Activated T-helper 1 cell treated with Interleukin-2 at 50 U/mL for 16 hours (primary cell): ENCODE data around the gene ZNF853.
A peak's percentile ranks its signal among the peaks of the same experiment; 100 is the strongest.

Source experiments
- DNase-seq: peaks from one replicate; pipeline ENCODE4 v3.0.0-alpha.2; 2020; ENCODE audit warnings: low read depth

ZNF853 gene

GRCh38 chr7:6636741-6637543 lies 21.5 kb downstream of the ZNF853 start, which contains the start of gene ZNF316:
ZNF316 (plus strand) TSS chr7:6637318; CDS start chr7:6642410, 5,092 bp downstream.
- peak; percentile 52 for DNase-seq

DNA sequence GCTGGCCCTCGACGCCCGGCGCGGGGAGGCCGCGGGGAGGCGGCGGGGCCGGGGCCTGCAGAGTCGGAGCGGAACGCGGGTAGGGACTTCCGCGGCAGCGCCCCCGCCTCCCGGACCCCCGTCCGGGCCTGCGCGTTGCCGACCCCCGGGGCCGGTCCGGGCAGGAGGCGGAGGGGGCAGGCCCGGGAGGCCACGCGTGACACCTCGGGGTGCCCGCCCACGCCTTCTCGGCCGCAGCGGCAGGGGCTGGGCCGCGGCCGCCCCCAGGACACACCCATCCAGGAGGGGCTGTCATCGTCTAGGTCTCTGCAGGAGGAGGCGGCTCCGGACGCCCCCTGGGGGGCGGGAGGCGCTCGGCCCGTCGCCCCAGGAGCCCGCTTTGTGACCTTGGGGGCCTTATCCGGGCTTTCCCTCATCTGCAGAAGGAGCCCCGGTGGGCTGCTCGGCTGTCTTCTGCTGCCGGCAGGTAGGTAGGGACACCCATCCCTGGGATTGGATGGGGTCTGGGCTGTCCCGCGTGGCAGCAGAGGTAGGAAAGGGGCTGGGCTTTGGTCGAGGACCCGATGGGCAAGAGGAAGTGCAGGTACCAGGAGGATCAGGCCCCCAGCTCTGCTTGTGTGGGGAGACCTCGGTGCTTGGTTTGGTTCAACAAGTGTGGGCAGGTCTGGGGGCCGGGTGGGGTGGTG lies 22.3 kb downstream of the ZNF853 start:
- peak; percentile 37 for DNase-seq

DNA sequence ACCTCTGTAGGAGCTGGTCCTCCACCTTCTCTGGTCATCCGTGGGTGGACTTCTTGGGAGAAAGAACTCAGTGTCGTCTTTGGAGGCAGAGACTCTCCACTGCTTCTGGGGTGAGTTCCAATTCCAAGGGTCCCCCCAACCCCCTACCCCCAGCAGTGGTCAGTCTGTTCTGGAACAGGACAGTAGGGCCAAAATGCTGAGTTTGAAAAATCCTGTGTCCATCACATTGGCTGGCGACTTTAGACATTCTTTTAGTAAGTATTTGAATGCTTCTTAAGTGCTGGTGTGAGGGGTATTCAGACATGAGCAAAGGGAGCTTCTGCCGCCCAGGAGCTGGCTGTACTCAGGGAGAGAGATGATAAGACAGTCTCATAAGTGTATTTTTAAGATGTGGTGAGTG lies 23.6 kb downstream of the ZNF853 start:
- DNase-seq = no peak

GRCh38 chr7:6639627-6640026 lies 24.2 kb downstream of the ZNF853 start:
- DNase-seq = no peak

DNA sequence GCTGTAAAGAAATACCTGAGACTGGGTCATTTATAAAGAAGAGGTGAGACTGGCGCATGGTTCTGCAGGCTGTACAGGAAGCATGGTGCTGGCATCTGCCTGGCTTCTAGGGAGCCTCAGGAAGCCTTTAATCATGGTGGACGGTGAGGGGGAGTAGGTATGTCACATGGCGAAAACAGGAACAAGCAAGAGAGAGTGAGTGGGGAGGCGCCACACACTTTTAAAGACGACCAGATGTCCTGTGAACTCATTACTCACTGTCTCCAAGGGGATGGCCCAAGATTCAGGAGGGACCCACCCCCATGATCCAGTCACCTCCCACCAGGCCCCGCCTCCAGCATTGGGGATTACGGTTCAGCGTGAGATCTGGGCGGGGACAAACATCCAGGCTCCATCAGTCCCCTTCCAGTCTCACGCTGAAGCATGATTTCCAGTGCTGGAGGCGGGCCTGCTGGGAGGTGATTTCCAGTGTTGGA lies 24.9 kb downstream of the ZNF853 start:
- no peak for DNase-seq

DNA sequence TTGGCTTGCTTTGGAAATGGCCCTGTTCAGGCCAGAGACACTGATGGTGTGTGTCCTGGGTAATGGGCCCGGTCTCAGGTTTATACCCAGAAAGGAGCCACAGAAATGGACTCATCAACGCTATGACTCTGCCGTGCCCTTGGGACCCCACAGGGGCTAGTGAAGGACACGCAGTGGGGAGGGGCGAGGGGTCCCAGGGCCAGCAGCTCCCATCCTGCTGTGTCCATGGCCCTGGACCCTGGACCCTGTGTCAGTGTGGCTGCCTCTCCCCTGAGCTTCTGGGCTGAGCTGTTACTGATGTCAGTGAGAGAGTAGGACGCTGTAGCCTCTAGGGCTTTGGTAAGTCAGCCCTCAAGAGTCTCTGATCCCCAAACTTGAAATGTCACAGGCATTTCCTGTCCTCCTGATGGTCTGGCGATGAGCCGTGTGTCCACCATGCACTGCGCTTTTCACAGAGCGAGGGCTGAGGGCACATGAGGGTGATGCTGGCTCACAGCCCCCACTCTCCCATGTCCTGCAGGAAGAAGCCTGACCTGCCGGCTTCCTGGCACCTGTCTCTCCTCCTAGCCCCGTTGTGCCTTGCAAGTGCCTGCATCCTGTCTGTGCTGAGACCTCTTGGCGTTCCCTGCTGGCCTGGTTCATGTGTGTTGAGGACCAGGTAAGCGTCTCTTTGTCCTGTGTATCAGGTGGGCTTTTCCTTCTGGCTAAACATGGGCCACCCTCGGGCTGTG lies 26.1 kb downstream of the ZNF853 start:
- DNase-seq = no peak

GRCh38 chr7:6642239-6642839 lies 26.9 kb downstream of the ZNF853 start:
- no peak for DNase-seq

DNA sequence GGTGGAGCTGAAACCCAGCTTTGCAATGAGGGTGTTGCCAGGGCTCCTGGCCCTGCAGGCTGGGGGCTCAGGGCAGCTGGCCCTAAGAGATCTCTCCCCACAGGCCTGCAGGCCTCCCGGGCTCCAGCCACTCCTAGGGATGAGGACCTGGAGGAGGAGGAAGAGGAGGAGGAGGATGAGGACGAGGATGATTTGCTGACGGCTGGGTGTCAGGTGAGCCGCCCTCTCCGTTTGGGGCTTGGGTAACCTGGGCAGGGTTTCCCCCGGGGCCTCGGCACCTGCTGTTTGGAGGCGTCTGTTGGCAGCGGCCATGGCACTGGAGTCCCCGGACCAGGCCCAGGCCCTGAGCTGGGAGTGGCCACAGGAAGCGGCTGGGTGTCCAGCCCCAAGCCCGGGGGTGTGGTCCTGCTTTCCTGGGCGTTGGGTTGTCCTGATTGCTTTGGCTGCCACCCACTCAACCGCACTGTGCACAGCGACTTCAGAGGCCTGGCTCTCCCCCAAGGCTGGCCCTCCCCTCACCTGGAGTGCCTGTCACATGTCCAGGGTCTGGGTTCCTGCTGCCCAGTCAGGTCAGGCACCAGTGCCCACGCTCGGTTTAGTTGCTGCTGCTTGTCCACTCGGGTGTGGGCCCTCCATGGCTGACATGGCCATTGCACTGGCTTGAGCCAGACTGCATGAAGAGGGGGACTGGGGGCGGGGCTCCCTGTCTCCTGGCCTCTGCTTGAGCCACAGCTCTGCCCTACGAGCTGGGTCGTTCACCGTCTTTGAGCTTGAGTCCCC lies 27.6 kb downstream of the ZNF853 start:
- no peak for DNase-seq

GRCh38 chr7:6643915-6644625 lies 28.7 kb downstream of the ZNF853 start:
- DNase-seq = no peak

DNA sequence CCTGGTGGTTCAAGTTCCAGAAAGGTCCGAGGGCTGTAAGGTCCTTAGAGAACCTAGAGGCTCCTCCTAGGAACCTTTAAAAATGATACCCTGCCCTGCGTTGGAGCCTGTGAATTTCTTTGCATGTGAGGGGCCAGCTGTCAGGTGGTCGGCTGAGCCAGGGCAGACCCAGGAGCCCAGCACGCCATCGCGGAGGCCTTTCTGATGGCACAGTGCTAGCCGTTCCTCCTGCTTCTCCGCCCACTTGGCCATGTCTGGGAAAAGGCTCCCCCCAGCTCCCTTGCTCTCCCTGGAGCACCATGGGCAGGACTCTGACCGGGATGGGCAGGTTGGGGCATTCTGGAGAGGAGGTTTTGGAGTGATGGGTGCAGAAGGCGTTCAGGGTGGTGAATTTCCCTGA lies 29.3 kb downstream of the ZNF853 start:
- DNase-seq = no peak

- DNase-seq = no peak
Measured at GRCh38 chr7:6646465-6646864, 31.1 kb downstream of the ZNF853 start.

DNA sequence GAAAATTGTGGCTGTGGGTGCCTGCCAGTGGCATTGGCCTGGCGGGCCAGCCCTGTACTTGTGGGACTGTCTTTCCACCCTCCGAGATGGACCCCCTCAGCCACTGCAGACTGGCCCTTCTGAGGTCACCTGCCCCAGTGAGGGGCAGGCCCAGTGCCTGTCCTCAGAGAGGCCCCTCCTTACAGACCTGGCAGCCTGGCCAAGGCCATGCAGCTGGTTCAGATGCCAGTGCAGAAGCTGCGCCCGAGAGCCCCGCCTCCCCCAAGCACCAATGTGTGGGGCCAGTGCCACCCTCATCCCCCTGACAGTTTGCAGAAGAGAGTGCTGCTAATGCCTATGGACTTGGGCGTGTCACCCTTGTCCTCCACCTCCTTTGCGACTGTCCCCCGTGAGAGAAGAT lies 31.7 kb downstream of the ZNF853 start:
- DNase-seq = no peak

DNA sequence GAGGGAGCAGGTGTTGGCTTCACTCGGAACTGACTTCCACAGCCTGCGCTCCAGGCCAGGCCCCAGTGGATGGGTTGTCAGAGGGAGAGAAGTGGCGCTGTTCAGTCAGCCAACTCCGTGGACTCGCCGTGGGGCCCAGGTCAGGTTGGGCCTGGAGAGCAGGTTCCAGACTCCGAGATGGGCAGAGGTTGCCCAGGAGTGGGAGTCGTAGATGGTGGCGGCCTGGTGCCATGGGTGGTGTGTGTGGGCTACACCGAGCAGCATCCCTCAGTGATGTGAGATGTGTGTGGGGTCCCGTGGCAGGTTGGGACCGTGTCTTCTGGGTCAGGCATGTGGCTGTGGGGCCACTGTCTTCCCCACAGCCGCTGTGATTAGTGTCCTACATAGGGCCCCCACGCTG lies 32.1 kb downstream of the ZNF853 start:
- DNase-seq = no peak

GRCh38 chr7:6648066-6648814 lies 32.8 kb downstream of the ZNF853 start:
- DNase-seq = no peak

GRCh38 chr7:6648815-6649104 lies 33.4 kb downstream of the ZNF853 start:
- DNase-seq = no peak

- DNase-seq = no peak
Measured at GRCh38 chr7:6649241-6649961, 34.0 kb downstream of the ZNF853 start.

DNA sequence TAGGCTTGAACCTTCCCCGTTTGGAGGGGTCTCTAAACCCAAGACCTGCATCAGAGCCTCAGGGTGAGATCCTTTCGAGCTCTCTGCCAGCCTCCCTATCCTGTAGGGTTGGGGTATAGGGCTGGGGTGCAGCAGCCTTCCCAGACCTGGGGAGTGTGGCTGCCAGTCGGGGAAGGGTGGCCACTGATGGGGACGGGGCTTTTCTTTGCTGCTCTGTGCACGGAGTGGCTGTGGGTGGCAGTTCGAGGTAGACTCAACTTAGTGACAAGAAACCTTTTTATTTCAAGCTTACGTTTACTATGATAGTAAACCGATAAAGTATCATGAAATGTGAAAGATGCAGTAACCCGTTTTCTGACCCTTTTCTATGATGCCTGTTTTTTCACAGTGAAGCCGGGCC lies 34.7 kb downstream of the ZNF853 start:
- DNase-seq = no peak

- DNase-seq = no peak
Measured at GRCh38 chr7:6650521-6651011, 35.2 kb downstream of the ZNF853 start.

DNA sequence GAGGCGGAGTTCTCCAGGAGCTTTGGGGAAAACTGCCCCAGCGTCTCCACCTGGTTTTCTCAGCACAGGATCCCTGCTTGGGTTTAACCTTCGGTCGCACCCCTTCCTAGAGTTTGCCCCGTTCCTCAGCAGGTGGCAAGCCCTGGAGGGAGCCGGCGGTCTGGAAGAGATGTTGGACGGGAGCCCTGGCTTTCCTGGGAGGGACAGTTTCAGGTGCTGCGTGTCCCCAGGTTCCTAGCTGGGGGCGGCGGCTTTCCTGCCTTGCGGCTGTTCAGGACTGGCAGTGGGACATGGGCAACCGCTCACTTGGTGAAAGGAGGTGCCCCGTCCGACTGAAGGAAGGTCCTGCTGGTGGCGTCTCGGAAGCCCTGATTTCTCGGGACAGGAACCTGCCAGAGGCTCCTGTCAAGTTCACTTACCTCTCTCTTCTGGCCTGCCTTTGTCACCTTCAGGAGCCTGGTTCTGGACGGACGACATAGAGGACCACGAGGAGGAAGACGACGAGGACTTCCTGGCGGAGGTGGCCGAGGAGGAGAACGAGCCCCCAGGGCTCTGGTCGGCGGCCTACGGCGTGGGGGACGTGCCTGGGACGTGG lies 36.5 kb downstream of the ZNF853 start:
- DNase-seq = no peak
